ENCODE measurements around the gene SMYD3.

SMYD3 gene

GRCh38 chr1:246110343-246111219 is 396.5 kb downstream of the SMYD3 start:
- H2AFZ ChIP-seq (ENCODE audit: low read depth): no peak overlapping the region
- H3K4me3 ChIP-seq (IDR thresholded peaks at IDR 0.05; ENCODE audit: insufficient read depth, low read depth, low read length): no peak overlapping the region
- TF ChIP-seq, protein P1, sequence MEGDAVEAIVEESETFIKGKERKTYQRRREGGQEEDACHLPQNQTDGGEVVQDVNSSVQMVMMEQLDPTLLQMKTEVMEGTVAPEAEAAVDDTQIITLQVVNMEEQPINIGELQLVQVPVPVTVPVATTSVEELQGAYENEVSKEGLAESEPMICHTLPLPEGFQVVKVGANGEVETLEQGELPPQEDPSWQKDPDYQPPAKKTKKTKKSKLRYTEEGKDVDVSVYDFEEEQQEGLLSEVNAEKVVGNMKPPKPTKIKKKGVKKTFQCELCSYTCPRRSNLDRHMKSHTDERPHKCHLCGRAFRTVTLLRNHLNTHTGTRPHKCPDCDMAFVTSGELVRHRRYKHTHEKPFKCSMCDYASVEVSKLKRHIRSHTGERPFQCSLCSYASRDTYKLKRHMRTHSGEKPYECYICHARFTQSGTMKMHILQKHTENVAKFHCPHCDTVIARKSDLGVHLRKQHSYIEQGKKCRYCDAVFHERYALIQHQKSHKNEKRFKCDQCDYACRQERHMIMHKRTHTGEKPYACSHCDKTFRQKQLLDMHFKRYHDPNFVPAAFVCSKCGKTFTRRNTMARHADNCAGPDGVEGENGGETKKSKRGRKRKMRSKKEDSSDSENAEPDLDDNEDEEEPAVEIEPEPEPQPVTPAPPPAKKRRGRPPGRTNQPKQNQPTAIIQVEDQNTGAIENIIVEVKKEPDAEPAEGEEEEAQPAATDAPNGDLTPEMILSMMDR (conservative IDR thresholded peaks at IDR 0.05; ENCODE audit: low read depth, low read length): no peak
- no peak overlapping the region for H3K27ac ChIP-seq
- no peaks in the 10 kb centered on the region for H4K20me1 ChIP-seq (ENCODE audit: insufficient read depth)
- no peak overlapping the region for H3K4me2 ChIP-seq
- no peaks in the 10 kb centered on the region for H3K27me3 ChIP-seq (ENCODE audit: insufficient read depth, low read depth)
- H3K9ac ChIP-seq: no peak overlapping the region
- H3K79me2 ChIP-seq (ENCODE audit: insufficient read depth, low read depth): no peaks in the 10 kb centered on the region
- H3K4me1 ChIP-seq (ENCODE audit: low read depth, poor library complexity, severe bottlenecking): no peaks in the 10 kb centered on the region
- no peaks in the 10 kb centered on the region for H3K36me3 ChIP-seq (ENCODE audit: insufficient read depth)

DNA sequence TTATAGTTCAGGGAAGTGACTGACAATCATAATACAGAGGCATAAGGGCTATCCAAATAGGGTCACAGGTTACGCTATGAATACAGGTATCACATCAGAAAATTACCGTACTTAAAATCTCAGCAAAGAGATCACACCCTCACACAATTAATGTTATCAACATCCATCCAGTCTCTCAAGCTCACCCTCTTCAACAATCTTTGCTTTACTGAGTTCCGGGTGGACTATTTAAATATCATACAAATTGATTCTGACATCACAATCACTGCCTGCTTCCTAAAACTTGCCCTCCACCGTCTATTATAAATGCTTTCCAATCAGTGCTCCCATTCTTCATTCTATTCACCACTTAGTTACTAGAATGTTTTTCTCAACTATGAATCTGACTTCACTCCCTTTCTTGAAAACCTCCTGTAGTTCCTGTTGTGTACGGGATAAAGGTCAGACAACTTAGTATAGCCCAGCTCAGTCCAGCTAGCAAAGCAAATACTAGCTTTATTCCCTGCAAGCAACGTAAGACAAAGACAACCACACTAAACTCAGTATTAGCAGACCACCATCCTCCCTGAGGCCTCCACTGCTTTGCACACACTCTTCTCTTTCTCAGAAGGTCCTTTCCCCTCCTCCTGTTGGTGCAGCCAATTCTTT is 398.7 kb downstream of the SMYD3 start:
- TF ChIP-seq, protein P1 (conservative IDR thresholded peaks at IDR 0.05; ENCODE audit: low read depth, low read length): no peak
- Histone ChIP-seq H2AFZ (ENCODE audit: low read depth) (no peak overlapping the region), H3K9ac (no peak overlapping the region), H3K4me2 (no peak overlapping the region), H4K20me1 (ENCODE audit: insufficient read depth) (no peaks in the 10 kb centered on the region), H3K4me1 (ENCODE audit: low read depth, poor library complexity, severe bottlenecking) (no peaks in the 10 kb centered on the region), H3K27ac (no peak overlapping the region), H3K4me3 (IDR thresholded peaks at IDR 0.05; ENCODE audit: insufficient read depth, low read depth, low read length) (no peak overlapping the region), H3K36me3 (ENCODE audit: insufficient read depth) (no peaks in the 10 kb centered on the region), H3K79me2 (ENCODE audit: insufficient read depth, low read depth) (no peaks in the 10 kb centered on the region), H3K27me3 (ENCODE audit: insufficient read depth, low read depth) (no peaks in the 10 kb centered on the region)

DNA sequence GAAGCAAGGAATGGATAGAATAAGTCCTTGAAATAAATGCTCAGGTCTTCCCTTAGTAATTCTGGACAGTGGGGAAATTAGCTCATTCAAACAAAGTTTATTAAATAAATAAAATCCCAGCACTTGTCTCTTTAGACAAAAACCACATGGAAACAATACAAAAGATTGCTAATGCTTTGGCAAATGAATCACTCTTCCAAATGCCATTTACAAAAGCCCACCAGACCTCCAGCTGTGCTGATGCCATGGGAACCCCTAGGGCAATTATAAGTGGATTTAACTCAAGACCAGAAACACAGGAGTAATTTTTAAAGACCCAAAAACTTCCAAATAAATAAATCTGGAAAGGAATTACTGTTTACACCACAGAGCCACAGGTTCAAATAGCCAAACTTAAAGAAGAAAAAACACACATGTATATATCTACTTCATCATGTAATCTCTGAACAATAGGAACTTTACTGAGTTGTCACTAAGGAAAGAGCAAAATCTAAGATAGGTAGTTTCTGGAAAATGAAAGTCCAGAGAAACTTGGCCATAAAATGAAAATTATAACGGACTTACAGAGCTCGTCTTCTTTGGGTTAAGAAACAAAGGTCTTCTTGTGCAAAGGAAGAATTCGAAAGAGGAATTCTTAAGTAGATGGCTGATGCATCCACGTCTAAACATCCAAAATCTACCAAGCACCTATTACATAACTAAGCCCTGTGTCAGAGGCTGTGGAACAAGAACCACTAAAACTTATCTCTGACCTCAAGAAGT is 399.4 kb downstream of the SMYD3 start:
- Histone ChIP-seq H3K4me1 (ENCODE audit: low read depth, poor library complexity, severe bottlenecking) (no peaks in the 10 kb centered on the region), H3K27me3 (ENCODE audit: insufficient read depth, low read depth) (no peaks in the 10 kb centered on the region), H4K20me1 (ENCODE audit: insufficient read depth) (no peaks in the 10 kb centered on the region), H3K27ac (no peak overlapping the region), H3K4me3 (IDR thresholded peaks at IDR 0.05; ENCODE audit: insufficient read depth, low read depth, low read length) (no peak overlapping the region), H3K79me2 (ENCODE audit: insufficient read depth, low read depth) (no peaks in the 10 kb centered on the region), H3K36me3 (ENCODE audit: insufficient read depth) (no peaks in the 10 kb centered on the region), H3K4me2 (no peak overlapping the region), H2AFZ (ENCODE audit: low read depth) (no peak overlapping the region), H3K9ac (no peak overlapping the region)
- TF ChIP-seq, protein P1 (conservative IDR thresholded peaks at IDR 0.05; ENCODE audit: low read depth, low read length): no peak

DNA sequence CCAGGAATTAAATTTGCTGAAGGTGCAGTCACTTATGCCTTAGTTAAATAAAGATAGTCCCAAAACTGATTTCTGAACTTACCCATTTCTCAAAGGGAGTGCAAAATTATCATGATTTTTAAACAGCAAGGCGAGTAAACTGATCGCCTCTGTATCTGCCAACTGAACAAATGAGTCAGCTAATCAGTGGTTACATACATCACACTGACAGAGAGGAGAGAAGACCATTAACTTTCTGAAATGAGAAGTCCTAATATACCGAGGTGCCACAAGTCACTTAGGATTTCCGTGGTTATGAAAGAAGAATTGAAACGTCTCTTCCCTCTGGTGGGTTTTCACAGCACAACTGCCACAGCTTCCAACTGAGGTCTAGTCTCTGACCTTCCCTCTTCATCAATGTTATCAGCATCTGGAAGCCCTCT is 400.7 kb downstream of the SMYD3 start:
- Histone ChIP-seq H3K4me2 (no peak overlapping the region), H3K79me2 (ENCODE audit: insufficient read depth, low read depth) (no peaks in the 10 kb centered on the region), H3K27ac (no peak overlapping the region), H3K4me1 (ENCODE audit: low read depth, poor library complexity, severe bottlenecking) (no peaks in the 10 kb centered on the region), H3K4me3 (IDR thresholded peaks at IDR 0.05; ENCODE audit: insufficient read depth, low read depth, low read length) (no peak overlapping the region), H4K20me1 (ENCODE audit: insufficient read depth) (no peaks in the 10 kb centered on the region), H2AFZ (ENCODE audit: low read depth) (no peak overlapping the region), H3K36me3 (ENCODE audit: insufficient read depth) (no peaks in the 10 kb centered on the region), H3K9ac (no peak overlapping the region), H3K27me3 (ENCODE audit: insufficient read depth, low read depth) (no peaks in the 10 kb centered on the region)
- TF ChIP-seq, protein P1 (conservative IDR thresholded peaks at IDR 0.05; ENCODE audit: low read depth, low read length): no peak
